ENCODE data around the gene PFKL. TPM values are rescaled to one million over a fixed set of nuclear protein-coding genes. Genes with fewer than 3 reads are reported as not detected.

The PFKL gene
- total RNA-seq, 1 donor = 114 TPM

DNA sequence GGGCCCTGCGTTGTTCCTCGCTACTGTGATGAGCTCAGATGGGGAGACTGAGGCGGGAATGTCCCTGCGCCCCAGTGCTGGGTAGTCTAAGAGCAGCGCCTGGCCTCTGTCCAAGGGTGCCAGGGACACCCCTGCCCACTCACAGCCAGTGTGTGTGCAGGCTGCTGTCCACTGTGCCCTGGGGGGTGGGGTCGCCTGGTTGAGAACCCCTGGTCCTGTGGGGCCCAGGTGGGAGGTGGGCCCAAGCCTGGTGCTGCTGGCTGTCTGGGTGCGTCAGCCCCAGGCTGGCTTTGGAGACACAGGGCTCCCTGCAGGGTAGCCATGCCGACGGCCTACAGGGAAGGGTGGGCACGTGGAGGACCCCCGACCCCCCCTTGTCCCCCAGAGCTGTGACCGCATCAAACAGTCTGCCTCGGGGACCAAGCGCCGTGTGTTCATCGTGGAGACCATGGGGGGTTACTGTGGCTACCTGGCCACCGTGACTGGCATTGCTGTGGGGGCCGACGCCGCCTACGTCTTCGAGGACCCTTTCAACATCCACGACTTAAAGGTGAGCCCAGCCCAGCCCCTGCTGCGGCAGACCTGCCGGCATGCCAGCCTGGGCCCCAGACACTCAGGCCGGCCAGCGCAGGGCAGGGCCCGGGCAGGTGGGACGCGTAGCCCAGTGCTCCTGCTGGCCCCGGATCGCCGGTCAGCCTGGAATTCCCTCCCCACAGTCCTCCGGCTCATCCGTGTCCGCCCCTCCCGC is 24.4 kb downstream of the PFKL start:
- TF ChIP-seq, protein P1, sequence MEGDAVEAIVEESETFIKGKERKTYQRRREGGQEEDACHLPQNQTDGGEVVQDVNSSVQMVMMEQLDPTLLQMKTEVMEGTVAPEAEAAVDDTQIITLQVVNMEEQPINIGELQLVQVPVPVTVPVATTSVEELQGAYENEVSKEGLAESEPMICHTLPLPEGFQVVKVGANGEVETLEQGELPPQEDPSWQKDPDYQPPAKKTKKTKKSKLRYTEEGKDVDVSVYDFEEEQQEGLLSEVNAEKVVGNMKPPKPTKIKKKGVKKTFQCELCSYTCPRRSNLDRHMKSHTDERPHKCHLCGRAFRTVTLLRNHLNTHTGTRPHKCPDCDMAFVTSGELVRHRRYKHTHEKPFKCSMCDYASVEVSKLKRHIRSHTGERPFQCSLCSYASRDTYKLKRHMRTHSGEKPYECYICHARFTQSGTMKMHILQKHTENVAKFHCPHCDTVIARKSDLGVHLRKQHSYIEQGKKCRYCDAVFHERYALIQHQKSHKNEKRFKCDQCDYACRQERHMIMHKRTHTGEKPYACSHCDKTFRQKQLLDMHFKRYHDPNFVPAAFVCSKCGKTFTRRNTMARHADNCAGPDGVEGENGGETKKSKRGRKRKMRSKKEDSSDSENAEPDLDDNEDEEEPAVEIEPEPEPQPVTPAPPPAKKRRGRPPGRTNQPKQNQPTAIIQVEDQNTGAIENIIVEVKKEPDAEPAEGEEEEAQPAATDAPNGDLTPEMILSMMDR (IDR thresholded peaks at IDR 0.05; ENCODE audit: insufficient read depth, low read length) = no peak
- DNase-seq (ENCODE audit: low read depth) = no peak

DNA sequence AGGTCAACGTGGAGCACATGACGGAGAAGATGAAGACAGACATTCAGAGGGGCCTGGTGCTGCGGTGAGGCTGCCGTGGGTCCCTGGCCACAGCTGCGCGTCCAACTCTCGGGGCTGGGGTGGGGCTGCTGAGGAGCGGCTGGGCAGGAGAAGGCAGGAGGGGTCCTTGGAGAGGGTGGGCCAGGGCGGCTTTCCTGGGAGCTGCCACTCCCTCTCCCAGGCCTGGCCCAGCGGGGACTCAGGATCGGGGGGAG is 24.9 kb downstream of the PFKL start:
- TF ChIP-seq, protein P1 (IDR thresholded peaks at IDR 0.05; ENCODE audit: insufficient read depth, low read length) = no peak
- H3K4me3 ChIP-seq (ENCODE audit: low read depth, low read length) = no peak overlapping the region
- DNase-seq (ENCODE audit: low read depth) = no peak

More for the DNA sequence above, 24.4 kb downstream of the PFKL start:
- H3K4me3 ChIP-seq (ENCODE audit: low read depth, low read length) = no peak overlapping the region

DNA sequence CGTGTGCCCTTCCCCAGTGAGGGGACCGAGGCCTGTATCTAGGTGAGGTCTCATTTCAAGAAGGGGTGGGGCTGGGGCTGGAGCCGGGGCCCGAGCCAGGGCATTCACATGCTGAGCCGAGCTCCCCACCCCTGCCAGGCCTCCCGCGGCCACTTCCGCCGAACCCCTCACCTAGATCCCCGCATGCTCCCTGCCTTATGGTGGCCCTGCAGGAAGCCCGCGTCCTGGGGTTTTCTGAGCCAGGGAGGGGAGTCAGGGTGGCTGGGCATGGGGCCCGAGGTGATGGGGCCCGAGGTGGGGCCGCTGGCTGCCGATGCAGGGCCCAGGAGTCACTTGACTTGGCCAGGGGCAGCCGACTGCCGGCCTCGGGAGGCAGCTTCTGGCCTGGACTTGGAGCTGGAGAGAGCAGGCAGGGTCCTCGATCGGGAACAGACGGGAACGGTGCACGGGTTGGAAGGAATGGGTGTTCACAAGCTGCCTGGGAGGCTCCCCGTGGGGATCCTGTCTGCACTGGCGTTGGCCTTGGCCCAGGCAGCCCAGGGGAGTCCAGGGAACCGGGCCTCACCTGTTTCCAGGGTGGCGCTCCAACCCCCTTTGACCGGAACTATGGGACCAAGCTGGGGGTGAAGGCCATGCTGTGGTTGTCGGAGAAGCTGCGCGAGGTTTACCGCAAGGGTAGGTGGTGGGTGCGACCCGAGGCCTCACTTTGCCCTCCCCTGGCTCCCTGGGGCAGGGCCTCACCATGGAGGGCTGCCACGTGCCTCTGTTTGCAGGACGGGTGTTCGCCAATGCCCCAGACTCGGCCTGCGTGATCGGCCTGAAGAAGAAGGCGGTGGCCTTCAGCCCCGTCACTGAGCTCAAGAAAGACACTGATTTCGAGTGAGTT is 25.8 kb downstream of the PFKL start:
- TF ChIP-seq, protein P1 (IDR thresholded peaks at IDR 0.05; ENCODE audit: insufficient read depth, low read length) = no peak
- no peak for DNase-seq (ENCODE audit: low read depth)
- no peak overlapping the region for H3K4me3 ChIP-seq (ENCODE audit: low read depth, low read length)

DNA sequence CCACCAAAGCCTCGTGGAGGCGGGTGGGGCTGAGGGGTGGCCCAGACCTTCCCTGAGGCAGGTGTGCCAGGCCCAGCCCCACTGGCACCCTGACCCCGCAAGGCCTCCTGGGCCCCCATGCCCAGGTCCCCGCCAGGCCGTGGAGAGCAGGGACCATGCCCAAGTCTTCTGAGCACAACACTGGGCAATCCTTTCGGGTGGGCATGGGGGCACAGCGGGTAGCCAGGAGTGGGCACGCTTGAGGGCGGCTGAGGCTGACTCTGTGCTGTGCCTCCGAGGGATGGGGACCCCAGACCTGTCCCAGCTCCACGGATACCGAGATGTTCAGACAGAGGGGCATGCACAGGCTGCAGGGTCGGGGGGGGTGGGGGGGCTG is 26.4 kb downstream of the PFKL start:
- no peak overlapping the region for H3K4me3 ChIP-seq (ENCODE audit: low read depth, low read length)
- TF ChIP-seq, protein P1 (IDR thresholded peaks at IDR 0.05; ENCODE audit: insufficient read depth, low read length) = no peak
- no peak for DNase-seq (ENCODE audit: low read depth)

DNA sequence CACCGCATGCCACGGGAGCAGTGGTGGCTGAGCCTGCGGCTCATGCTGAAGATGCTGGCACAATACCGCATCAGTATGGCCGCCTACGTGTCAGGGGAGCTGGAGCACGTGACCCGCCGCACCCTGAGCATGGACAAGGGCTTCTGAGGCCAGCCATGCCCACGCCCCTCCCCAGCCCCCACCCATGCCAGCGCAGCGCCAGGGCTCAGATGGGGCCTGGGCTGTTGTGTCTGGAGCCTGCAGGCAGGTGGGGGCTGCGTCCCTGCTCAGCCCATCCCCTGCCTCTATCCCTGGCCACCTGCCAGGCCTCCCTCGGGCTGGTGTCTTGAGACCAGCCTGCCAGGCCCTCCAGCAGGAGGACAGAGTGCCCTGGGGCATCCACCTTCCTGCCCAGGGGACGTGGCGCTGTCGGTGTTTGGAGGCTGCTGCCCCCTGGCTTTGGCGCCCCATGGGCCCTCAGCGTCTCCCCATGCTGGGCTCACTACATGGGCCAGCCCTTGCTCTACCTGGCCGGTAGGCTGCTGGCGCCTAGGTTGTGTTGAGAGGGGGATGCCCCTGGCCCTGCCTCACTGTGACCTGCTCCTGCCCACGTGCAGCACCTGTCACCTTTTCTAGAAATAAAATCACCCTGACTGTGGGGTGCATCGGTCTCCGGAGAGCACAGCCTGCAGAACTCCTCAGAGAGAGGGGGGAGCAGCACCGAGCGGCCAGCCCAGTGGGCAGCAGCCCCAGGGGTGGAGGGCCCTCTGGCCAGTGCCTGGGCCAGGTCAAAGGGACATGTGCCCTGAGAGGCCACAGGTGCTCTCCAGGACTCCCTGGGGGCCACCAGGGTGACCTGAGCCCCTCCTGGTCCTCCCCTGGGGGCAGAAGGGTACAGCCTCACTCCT is 27.1 kb downstream of the PFKL start:
- TF ChIP-seq, protein P1 (IDR thresholded peaks at IDR 0.05; ENCODE audit: insufficient read depth, low read length) = no peak
- H3K4me3 ChIP-seq (ENCODE audit: low read depth, low read length) = no peak overlapping the region
- DNase-seq (ENCODE audit: low read depth) = no peak

DNA sequence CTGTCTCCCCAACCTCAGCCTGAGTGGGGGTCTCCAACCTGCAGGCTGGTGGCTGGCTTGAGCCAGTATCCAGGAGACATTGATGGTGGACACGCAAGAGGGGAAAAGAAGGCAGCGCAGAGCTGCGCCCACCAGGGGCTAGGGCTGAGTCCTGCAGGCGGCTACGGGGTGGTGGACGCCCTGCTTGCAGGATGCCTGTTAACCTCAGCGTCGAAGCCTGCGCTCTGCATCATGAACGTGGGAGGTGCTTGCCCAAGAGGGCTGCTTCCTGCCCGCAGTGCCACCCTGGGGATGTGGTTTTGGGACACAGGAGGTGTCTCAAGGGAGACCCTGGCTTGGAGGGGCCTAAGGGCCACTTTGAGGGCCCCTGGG is 27.7 kb downstream of the PFKL start:
- H3K4me3 ChIP-seq (ENCODE audit: low read depth, low read length) = no peak overlapping the region
- TF ChIP-seq, protein P1 (IDR thresholded peaks at IDR 0.05; ENCODE audit: insufficient read depth, low read length) = no peak
- DNase-seq (ENCODE audit: low read depth) = no peak

Data from fibroblast of the aortic adventitia (primary cell).